HepG2 (cell line): ENCODE results near the gene EFEMP2. TPM values are rescaled to one million over a fixed set of nuclear protein-coding genes. Genes with fewer than 3 reads are reported as not detected.

Experiments used
- AKAP8 ChIP-seq: sonication (generic); formaldehyde crosslinking; IDR thresholded peaks from 2 replicates; pipeline ENCODE4 v1.5.1; 2020; ENCODE audit warnings: mild to moderate bottlenecking, missing genetic modification reagents
- ESRRA ChIP-seq: sonication (generic); formaldehyde crosslinking; IDR thresholded peaks from 2 replicates; pipeline ENCODE4 v1.5.1; 2020; ENCODE audit warnings: mild to moderate bottlenecking, low read depth, missing genetic modification reagents
- FLYWCH1 ChIP-seq: sonication (generic); formaldehyde crosslinking; IDR thresholded peaks from 2 replicates; pipeline ENCODE4 v1.8.1; 2023; ENCODE audit warnings: mild to moderate bottlenecking, missing genetic modification reagents
- SMARCC2 ChIP-seq: fragments of 450-650 bp; IDR thresholded peaks from 2 replicates; pipeline ENCODE4 v1.6.1; 2017; ENCODE audit warnings: antibody characterized with exemption, mild to moderate bottlenecking
- TARDBP ChIP-seq: sonication (generic); formaldehyde crosslinking; IDR thresholded peaks from 2 replicates; pipeline ENCODE4 v1.8.0; 2022; ENCODE audit warnings: mild to moderate bottlenecking, missing genetic modification reagents
- XBP1 ChIP-seq: sonication (generic); formaldehyde crosslinking; IDR thresholded peaks from 2 replicates; pipeline ENCODE4 v1.5.0; 2020; ENCODE audit warnings: missing genetic modification reagents
- ZC3H4 ChIP-seq: sonication (generic); formaldehyde crosslinking; IDR thresholded peaks from 2 replicates; pipeline ENCODE4 v1.4.0; 2020; ENCODE audit warnings: missing genetic modification reagents, borderline replicate concordance
- ZNF180 ChIP-seq: sonication (generic); formaldehyde crosslinking; IDR thresholded peaks from 2 replicates; pipeline ENCODE4 v1.4.0; 2020; ENCODE audit warnings: low read depth, missing genetic modification reagents, borderline replicate concordance
- ZNF564 ChIP-seq: sonication (generic); formaldehyde crosslinking; IDR thresholded peaks from 2 replicates; pipeline ENCODE4 v1.8.1; 2023; ENCODE audit warnings: mild to moderate bottlenecking, missing genetic modification reagents
- polyA plus RNA-seq, 8 experiments: library from polyadenylated mRNA; depleted of rRNA in 3 of 8; stranded (reverse) in 7 of 8; unstranded in 1 of 8; fragments of >200 nt; fragmentation: Illumina TruSeq in 4 of 8; extraction: Trizol in 4 of 8; gene quantifications; 2 replicates each; pipeline versions ENCODE4 v1.2.1 to v1.2.3, GENCODE V29; 2011 to 2016; ENCODE audit warnings: low read depth in 4 of 8, missing spikeins in 1 of 8, mixed read lengths in 1 of 8; ENCODE audit not compliant: insufficient read depth in 1 of 8
- total RNA-seq, 5 experiments: library from RNA; depleted of rRNA; stranded (reverse); fragments of >200 nt; fragmentation: Illumina TruSeq; extraction: Trizol; gene quantifications; 2 replicates each; pipeline ENCODE4 v1.2.3, GENCODE V29; 2016; ENCODE audit warnings: low read depth in 1 of 5
- TF ChIP-seq, protein P1 (sequence below): sonication (generic); formaldehyde crosslinking; IDR thresholded peaks from 2 replicates; pipeline ENCODE4 v1.4.0; 2020; ENCODE audit warnings: mild to moderate bottlenecking, missing genetic modification reagents
- TF ChIP-seq, protein P2 (sequence below): sonication (generic); formaldehyde crosslinking; IDR thresholded peaks from 2 replicates; pipeline ENCODE4 v1.4.0; 2020; ENCODE audit warnings: low read depth, mild to moderate bottlenecking, missing genetic modification reagents
- TF ChIP-seq, protein P3 (sequence below): sonication (generic); formaldehyde crosslinking; IDR thresholded peaks from 2 replicates; pipeline ENCODE4 v1.4.0; 2020; ENCODE audit warnings: mild to moderate bottlenecking, missing genetic modification reagents
- TF ChIP-seq, protein P4 (sequence below): sonication (generic); formaldehyde crosslinking; IDR thresholded peaks from 2 replicates; pipeline ENCODE4 v1.5.1; 2020; ENCODE audit warnings: mild to moderate bottlenecking, missing genetic modification reagents, moderate library complexity
- TF ChIP-seq, protein P5 (sequence below): sonication (generic); formaldehyde crosslinking; IDR thresholded peaks from 2 replicates; pipeline ENCODE4 v1.5.1; 2020; ENCODE audit warnings: mild to moderate bottlenecking, missing genetic modification reagents

The EFEMP2 gene
- total and polyA plus RNA-seq, 2 of the 13 experiments (the other 11 are each of a cell fraction or from before 2014, with no cell fraction given): 7.4 to 29.7 TPM

DNA sequence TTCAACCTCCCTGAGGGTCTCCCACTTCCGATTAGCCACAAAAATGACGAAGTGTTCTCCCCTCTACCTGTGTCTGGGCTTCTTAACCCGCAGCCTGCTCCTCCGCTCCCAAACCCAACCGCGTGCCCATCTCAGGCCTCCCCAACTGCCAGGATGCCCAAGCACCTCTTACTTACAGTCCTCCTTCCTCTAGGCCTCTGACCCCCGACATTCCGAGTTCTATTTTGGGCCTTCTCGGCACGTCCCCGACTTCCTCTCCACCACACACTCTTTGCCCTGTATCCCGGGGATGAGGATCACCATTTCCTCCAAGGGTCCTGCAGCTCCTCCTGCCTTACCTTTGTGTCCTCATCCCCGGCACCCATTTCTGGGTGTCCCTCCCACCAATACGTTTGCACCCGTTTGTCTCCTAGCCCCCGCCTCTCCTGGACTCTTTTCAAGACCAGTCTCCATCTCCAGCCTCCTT, 12.8 kb downstream of the EFEMP2 start (continued):
- TF ChIP-seq, protein P1, sequence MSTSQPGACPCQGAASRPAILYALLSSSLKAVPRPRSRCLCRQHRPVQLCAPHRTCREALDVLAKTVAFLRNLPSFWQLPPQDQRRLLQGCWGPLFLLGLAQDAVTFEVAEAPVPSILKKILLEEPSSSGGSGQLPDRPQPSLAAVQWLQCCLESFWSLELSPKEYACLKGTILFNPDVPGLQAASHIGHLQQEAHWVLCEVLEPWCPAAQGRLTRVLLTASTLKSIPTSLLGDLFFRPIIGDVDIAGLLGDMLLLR: 0 out of 2 replicates have a peak, but pooled peaks have one; percentile 1
- TF ChIP-seq TARDBP (CRISPR knock-in tag): peak; percentile 28; the same call in 1 of the 2 replicates
- TF ChIP-seq SMARCC2: no peak
- 0 out of 2 replicates have a peak, but pooled peaks have one; percentile 58 for TF ChIP-seq ZNF564 (CRISPR knock-in tag)
- TF ChIP-seq, protein P2, sequence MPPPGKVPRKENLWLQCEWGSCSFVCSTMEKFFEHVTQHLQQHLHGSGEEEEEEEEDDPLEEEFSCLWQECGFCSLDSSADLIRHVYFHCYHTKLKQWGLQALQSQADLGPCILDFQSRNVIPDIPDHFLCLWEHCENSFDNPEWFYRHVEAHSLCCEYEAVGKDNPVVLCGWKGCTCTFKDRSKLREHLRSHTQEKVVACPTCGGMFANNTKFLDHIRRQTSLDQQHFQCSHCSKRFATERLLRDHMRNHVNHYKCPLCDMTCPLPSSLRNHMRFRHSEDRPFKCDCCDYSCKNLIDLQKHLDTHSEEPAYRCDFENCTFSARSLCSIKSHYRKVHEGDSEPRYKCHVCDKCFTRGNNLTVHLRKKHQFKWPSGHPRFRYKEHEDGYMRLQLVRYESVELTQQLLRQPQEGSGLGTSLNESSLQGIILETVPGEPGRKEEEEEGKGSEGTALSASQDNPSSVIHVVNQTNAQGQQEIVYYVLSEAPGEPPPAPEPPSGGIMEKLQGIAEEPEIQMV: peak; percentile 5; the same call in 1 of the 2 replicates
- TF ChIP-seq, protein P3, sequence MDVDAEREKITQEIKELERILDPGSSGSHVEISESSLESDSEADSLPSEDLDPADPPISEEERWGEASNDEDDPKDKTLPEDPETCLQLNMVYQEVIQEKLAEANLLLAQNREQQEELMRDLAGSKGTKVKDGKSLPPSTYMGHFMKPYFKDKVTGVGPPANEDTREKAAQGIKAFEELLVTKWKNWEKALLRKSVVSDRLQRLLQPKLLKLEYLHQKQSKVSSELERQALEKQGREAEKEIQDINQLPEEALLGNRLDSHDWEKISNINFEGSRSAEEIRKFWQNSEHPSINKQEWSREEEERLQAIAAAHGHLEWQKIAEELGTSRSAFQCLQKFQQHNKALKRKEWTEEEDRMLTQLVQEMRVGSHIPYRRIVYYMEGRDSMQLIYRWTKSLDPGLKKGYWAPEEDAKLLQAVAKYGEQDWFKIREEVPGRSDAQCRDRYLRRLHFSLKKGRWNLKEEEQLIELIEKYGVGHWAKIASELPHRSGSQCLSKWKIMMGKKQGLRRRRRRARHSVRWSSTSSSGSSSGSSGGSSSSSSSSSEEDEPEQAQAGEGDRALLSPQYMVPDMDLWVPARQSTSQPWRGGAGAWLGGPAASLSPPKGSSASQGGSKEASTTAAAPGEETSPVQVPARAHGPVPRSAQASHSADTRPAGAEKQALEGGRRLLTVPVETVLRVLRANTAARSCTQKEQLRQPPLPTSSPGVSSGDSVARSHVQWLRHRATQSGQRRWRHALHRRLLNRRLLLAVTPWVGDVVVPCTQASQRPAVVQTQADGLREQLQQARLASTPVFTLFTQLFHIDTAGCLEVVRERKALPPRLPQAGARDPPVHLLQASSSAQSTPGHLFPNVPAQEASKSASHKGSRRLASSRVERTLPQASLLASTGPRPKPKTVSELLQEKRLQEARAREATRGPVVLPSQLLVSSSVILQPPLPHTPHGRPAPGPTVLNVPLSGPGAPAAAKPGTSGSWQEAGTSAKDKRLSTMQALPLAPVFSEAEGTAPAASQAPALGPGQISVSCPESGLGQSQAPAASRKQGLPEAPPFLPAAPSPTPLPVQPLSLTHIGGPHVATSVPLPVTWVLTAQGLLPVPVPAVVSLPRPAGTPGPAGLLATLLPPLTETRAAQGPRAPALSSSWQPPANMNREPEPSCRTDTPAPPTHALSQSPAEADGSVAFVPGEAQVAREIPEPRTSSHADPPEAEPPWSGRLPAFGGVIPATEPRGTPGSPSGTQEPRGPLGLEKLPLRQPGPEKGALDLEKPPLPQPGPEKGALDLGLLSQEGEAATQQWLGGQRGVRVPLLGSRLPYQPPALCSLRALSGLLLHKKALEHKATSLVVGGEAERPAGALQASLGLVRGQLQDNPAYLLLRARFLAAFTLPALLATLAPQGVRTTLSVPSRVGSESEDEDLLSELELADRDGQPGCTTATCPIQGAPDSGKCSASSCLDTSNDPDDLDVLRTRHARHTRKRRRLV (CRISPR knock-in tag): no peak
- no peak for TF ChIP-seq ESRRA
- TF ChIP-seq ZNF180 (CRISPR knock-in tag): no peak
- peak; percentile 64; the same call in 1 of the 2 replicates for TF ChIP-seq FLYWCH1 (CRISPR knock-in tag)
- TF ChIP-seq, protein P4, sequence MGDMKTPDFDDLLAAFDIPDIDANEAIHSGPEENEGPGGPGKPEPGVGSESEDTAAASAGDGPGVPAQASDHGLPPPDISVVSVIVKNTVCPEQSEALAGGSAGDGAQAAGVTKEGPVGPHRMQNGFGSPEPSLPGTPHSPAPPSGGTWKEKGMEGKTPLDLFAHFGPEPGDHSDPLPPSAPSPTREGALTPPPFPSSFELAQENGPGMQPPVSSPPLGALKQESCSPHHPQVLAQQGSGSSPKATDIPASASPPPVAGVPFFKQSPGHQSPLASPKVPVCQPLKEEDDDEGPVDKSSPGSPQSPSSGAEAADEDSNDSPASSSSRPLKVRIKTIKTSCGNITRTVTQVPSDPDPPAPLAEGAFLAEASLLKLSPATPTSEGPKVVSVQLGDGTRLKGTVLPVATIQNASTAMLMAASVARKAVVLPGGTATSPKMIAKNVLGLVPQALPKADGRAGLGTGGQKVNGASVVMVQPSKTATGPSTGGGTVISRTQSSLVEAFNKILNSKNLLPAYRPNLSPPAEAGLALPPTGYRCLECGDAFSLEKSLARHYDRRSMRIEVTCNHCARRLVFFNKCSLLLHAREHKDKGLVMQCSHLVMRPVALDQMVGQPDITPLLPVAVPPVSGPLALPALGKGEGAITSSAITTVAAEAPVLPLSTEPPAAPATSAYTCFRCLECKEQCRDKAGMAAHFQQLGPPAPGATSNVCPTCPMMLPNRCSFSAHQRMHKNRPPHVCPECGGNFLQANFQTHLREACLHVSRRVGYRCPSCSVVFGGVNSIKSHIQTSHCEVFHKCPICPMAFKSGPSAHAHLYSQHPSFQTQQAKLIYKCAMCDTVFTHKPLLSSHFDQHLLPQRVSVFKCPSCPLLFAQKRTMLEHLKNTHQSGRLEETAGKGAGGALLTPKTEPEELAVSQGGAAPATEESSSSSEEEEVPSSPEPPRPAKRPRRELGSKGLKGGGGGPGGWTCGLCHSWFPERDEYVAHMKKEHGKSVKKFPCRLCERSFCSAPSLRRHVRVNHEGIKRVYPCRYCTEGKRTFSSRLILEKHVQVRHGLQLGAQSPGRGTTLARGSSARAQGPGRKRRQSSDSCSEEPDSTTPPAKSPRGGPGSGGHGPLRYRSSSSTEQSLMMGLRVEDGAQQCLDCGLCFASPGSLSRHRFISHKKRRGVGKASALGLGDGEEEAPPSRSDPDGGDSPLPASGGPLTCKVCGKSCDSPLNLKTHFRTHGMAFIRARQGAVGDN: peak; percentile 61
- 0 out of 2 replicates have a peak, but pooled peaks have one; percentile 0 for TF ChIP-seq ZC3H4
- TF ChIP-seq, protein P5, sequence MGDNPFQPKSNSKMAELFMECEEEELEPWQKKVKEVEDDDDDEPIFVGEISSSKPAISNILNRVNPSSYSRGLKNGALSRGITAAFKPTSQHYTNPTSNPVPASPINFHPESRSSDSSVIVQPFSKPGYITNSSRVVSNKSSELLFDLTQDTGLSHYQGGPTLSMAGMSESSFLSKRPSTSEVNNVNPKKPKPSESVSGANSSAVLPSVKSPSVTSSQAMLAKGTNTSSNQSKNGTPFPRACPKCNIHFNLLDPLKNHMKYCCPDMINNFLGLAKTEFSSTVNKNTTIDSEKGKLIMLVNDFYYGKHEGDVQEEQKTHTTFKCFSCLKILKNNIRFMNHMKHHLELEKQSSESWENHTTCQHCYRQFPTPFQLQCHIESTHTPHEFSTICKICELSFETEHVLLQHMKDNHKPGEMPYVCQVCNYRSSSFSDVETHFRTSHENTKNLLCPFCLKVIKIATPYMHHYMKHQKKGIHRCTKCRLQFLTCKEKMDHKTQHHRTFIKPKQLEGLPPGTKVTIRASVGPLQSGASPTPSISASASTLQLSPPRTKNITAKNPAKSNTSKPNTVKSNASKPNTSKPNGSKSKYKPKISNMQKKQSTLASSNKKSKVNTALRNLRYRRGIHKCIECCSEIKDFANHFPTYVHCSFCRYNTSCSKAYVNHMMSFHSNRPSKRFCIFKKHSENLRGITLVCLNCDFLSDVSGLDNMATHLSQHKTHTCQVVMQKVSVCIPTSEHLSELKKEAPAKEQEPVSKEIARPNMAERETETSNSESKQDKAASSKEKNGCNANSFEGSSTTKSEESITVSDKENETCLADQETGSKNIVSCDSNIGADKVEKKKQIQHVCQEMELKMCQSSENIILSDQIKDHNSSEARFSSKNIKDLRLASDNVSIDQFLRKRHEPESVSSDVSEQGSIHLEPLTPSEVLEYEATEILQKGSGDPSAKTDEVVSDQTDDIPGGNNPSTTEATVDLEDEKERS: 0 out of 2 replicates have a peak, but pooled peaks have one; percentile 17
- no peak for TF ChIP-seq XBP1 (CRISPR knock-in tag)
- peak; percentile 34; the same call in 1 of the 2 replicates for TF ChIP-seq AKAP8 (CRISPR knock-in tag)
